T follicular helper cell (primary cell): ENCODE results near the gene OR4F15.
"Not testable (repeated sequence)": the region's sequence is repeated elsewhere in the genome, so short reads cannot be mapped to it uniquely, and the experiment has no call there.

Experiments used
- DNase-seq: peaks from one replicate; pipeline ENCODE4 v3.0.0-alpha.2; 2020; ENCODE audit warnings: low read depth
- total RNA-seq, 2 experiments: gene quantifications; one replicate each; lab custom pipeline; 2026; lab: John Stamatoyannopoulos, UW

Gene OR4F15, protein sequence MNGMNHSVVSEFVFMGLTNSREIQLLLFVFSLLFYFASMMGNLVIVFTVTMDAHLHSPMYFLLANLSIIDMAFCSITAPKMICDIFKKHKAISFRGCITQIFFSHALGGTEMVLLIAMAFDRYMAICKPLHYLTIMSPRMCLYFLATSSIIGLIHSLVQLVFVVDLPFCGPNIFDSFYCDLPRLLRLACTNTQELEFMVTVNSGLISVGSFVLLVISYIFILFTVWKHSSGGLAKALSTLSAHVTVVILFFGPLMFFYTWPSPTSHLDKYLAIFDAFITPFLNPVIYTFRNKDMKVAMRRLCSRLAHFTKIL
- 0 reads per million in 2 experiments for total RNA-seq

DNA sequence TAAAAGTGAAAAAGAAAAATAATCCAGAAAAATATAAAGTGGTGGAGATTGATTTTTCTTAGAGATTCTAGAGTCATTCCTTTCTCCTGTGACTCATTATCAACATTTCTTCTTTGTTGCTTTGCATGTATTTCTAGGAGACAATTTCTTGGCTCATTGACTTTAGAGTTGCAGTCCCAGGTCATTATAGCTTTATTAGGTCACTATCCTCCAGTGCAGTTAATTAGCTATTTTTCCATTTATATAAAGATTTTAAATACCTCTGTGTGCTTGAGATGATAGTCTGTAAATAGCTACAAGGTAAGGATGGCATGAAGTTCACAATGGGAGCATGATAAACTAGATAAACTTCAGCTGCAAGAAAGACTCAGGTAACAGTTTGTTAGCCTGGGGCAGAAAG is at the start of gene OR4F15:
TSS of gene OR4F15 (plus strand) at position 301 of the 400 bp plus-strand sequence. CDS start 5,985 bp downstream, outside the sequence.
- no peak for DNase-seq

DNA sequence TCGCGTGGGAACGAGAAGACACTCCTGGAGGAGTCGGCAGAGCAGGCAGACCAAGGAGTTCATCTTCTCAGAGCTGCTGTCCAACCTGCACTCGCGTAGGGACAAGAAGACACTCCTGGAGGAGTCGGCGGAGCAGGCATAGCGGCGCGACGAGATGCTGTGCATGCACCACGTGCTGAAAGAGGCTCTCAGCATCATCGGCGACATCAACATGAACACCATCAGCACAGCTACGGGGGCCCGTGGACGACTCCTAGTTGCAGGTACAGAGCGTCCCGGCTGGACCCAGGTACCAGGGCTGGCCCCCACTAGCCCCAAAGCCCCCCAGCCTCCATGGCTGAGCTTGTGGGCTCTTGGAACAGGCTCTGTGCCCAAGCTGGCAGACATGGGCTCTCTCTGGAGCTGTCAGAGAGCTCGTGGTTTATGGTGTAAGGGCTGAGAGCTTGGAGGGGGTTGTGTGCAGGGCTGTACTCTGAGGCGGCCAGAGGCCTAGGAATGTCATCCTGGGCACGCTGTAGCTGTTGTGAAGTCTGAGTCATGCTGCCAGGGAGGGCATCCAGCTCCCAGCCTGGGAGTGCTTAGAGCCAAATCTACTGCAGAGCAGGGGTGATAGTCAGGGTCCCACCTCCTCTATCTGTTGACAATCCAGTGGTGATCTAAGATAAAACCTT is 47.2 kb upstream of the OR4F15 start:
- DNase-seq = not testable (repeated sequence)

DNA sequence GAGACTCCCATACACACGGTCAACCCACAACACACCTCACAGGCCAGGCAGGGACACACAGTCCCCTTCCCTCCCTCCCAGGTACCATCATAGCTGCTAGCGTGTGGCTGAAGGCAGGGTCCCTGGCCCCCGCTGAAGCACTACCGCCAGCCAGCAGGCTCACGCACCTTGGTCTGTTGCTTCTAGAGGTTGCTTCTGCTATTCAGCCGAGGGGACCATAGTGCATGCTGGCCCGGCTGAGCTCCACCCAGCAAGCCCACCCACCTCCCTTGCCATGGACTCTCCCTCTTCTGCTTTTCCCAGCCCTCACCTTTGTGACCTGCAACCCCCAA is 46.7 kb upstream of the OR4F15 start:
- not testable (repeated sequence) for DNase-seq

DNA sequence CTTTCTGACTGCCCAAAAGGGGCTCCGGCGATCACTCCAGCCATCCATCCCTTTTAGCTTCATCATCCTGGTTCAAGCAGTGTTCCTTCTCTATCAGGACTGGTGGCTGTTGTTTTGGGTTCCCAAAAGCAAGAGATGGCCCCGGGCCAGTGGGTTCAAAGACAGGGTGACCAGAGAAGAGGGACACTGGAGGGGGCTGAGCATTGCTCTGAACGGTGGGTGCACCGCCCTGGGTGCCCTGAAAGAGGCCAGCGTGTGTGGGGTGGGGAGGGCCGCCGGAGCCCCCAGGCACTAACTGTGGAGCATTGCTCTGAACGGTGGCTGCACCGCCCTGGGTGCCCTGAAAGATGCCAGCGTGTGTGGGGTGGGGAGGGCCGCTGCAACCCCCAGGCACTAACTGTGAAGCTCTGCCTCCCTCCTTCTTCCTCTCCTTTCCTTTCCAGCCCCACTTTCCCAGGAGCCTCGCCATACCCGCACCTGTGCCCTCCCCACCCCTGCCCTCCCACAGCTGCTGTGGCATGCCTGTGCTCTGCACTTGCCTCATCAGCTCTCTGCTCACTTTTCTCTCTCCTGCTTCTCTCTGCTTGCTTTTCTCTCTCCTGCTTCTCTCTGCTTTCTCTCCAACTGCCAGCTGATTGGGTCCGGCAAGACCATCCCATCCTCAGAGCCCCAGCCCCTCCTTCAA is 46.1 kb upstream of the OR4F15 start:
- DNase-seq = no peak

DNA sequence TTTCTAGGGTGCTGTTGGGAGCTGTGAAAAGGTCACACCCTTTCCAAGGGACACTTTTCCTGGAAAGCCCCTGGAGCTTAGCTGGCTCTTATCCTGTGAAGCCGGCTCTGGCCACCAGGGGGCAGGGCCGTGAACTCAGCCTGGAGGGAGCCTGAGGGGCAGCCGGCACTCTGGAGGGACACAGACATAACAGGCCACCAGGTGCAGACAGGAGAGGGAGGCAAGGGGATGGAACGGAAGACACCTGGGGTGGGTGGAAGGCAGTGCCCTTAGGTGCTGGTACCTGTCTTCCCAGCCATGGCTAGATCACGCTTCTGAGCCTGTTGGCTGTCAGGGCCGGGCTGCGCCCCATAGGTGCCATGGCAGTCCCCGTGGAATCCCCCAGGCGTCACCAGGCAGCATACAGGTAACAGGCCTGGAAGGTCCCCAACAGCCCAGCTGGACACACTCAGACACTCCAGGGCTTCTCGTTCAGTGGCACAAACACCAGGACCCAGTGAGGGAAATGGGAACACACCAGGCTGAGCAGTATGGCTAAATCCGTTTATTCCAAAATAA is 44.8 kb upstream of the OR4F15 start:
- not testable (repeated sequence) for DNase-seq

DNA sequence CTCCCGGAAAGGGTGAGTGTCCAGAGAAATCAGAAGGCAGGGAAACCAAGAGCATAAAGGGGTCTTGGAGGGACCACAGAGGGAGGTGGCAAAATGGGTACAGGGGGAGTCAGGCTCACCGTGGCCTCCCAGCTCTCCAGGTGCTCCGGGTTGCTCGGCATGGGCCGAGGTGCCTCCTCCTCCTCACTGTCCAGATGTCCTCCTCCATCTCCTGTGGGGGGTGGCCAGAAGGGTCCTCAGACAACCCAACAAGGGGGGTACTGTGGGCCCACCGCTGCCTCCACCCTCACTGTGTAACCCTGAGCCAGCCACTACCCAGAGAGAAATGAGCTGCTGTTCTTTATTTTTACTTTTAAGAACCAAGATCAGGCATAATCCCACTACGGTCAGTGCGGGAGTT is 39.1 kb upstream of the OR4F15 start:
- DNase-seq = no peak

DNA sequence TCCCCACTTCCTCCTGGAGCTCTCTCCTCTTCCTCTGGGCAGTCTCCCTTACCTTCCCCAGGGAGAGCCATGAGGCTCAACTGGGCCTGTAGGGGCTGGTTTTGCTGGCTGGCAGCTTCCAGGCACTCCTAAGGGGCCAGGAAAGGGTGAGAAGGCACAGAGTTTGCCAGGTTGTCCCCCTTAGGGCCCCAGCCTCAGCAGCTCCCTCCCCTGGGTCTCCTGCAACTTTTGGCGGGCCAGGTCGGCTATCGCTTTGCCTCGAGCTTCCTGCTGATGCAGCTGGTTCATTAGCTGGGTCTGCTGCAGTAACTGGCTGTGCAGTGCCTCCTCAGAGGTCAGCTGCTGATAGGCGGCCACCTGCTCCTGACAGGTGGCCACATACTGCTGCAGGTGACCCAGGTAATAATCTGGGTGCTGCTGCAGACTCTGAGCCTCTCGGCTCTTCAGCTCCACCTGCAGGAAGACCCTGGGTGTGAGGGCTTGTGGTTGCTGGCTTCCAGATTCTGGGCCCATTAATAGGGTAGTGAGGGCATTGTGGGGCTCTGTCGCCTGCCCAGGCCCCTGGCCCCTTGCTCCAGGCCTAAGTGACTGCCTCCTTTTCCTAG is 38.4 kb upstream of the OR4F15 start:
- DNase-seq = no peak

DNA sequence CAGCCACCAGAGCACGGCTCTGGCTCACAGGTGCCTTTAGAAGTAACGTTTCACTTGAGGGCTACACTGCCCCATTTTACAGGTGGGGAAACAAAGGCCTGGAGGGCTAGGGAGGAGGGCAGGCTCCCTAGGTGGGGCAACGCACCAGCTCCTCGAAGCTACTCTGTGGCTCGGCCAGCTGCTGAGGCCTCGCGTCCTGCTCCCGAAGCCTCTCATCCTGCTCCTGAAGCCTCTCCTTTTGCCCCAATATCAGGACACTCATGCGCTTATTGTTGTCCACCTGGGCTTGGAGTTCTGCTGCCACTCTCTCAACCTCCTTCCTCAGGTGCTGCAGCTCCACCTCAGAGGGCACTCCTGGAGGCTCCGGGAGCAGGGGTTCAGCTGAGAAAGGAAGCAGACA is 36.9 kb upstream of the OR4F15 start:
- no peak for DNase-seq

DNA sequence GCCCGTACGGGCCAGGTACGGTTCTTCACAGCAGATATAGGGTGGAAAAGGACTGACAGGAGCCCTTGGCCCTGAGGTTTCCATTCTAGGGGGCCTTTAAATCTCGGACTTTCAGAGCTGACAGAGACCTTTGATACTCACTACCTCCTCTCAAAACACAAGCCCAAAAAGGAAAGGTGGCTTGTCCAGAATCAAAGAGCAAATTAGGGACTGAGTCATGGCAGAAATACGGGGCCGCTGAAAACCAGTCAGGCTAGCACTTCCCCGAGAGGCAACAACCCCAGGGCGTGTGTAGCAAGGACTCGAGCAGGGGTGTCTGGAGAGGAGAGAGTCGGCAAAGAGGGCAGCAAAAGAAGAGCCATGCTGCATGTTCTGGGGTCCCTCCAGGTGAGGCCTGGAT is 33.4 kb upstream of the OR4F15 start:
- not testable (repeated sequence) for DNase-seq

DNA sequence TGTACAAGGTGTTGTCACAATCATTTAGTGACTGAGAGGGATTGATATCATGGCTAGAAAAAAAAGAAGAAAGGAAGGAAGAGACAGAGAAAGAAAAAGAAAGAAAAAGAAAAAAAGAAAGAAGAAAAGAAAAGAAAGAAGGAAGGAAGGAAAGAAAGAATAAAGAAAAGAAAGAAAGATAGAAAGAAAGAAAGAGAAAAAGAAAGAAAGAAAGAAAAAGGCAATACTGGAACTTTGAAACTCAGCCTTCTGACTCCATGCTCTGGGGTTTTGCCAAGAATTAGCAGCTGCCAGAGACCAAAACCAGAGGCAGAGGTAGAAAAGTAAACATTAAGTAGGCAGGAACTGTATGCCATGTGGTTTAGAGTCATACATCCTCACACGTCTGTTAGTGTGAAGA is 31.8 kb upstream of the OR4F15 start:
- not testable (repeated sequence) for DNase-seq

DNA sequence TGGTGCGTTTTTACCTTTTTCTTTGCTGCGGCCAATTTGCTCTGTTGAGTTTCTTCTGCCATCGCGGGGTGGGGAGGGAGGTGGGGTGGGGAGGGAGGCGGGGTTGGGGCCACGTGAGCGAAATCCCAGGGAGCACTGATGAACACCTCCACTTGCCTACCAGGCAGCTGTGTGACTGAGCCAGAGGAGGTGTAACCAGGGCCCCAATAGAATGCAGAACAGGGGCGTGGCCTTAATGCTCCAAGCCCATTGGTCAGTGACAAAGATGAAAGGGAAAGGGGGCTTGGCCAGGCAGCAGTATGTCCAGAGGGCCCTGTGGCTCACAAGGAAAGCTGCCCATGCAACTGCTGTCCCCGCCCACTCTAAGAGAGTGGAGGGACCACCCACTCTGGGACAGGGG is 30.1 kb upstream of the OR4F15 start:
- no peak for DNase-seq

DNA sequence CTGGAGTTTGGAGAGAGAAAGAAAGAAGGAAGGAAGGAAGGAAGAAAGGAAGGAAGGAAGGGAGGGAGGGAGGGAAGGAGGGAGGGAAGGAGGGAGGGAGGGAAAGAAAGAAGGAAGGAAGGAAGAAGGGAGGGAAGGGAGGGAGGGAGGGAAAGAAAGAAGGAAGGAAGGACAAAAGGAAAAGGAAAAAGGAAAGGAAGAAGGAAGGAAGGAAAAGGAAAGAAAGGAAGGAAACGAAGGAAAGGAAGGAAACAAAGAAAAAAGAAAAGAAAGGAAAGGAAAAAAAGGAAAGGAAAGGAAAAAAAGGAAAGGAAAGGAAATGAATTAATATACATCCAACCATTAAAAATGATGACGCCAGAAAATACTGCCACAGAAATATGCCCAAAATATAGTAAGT is 27.4 kb upstream of the OR4F15 start:
- no peak for DNase-seq

DNA sequence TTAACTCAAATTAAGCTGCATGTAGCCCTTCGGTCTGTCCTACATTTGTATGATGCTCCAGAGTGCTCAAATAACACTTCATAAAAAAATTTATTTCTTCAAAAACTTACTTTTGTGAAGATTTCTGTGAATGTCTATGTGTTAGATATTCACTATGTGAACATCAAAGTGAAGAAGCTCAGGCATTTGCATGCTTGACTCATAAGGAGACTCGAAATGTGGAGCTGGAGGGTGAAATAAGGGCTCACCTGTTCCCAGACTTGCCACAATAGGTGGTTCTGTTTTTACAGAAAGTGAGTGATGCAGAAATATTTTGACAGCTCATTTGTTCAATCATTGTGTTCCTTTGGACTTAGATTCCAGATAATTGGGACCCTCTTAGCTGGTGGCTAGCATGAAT is 25.6 kb upstream of the OR4F15 start:
- not testable (repeated sequence) for DNase-seq

DNA sequence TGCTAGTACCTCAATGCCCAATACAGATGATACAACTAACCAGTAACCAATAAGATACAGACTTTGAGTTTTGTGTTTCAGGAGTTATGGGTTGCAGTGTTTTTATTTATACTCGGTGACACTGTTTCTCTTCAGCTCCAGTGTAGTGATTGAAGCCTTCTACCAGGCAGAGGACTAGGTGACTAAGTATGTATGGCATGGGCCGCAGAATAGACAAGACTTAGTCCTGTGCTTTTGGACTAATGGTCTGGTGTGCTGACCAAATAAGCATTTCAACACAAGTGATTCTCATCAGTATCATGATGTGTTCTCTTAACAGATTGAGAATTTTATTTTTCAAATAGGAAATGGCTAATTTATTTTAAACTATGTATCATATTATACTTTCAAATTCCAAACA is 24.0 kb upstream of the OR4F15 start:
- not testable (repeated sequence) for DNase-seq

DNA sequence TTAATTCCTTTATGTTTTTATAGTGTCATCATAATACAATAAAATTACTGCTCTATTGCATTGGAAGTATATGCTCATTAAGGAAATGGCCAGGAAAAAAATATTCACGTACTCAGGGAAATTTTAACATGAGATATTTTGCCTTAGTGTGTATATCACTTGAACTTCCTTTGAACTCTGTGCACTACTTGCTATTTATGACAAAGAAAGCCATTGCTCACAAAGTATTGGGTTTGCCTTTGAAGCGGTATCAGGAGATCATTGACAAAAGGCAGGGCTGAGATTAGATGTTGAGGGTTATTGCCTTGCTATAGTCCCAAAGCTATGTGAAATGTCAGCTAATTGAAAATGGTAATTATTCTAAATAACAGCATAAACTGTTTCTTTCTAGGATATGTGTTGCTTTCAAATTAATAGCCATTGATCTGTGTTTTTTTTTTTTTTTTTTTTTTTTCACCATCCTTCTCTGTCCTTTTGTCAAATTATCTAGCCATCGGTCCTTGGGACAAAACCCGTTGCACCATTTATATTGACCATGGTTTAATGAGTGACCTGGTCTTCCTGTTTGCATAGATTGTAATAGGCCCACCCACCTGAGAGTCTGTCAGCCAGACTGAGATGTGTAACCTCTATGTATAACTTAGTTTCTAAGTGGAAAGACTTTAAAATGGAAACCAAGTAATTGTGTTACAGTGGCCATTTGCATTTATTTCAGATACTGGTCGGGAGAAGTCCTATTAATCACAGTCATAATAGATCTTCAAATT is 23.3 kb upstream of the OR4F15 start:
- not testable (repeated sequence) for DNase-seq

DNA sequence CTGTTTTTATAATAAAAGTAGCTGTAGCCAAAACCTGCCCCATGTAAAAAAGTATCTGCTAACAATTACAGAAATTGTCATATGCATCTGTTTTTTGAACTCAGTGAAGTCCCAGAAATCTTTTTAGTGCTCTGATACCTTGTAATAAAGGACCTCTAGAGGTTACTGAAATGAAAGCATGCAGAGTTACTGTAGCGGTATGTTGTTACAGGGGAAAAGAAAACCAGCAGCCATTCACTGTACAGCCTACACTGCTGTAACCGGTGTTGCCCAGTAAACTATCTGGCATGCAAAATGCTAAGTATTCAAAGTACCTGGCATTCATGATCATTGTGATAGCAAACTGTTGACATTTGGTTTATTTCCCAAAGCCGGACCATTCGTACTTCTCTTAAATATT is 21.3 kb upstream of the OR4F15 start:
- not testable (repeated sequence) for DNase-seq

DNA sequence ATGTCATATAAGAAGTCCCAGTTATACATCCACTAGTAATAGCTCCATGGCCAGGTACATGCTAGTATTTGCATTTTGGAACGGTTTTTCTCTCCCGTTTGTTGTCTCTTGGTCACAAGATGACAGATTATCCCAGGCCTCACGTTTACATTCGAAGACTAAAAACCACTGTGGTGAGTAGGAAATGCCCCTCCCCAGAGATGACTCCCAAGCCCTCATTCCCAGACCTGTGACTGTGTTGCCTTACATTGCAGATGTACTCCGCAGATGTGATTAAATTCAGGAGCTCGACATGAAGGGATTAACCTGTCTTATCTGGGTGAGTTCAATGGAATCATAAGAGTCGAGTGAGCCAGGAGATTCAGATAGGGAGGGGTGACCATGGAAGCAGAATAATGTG is 18.0 kb upstream of the OR4F15 start:
- DNase-seq = not testable (repeated sequence)

DNA sequence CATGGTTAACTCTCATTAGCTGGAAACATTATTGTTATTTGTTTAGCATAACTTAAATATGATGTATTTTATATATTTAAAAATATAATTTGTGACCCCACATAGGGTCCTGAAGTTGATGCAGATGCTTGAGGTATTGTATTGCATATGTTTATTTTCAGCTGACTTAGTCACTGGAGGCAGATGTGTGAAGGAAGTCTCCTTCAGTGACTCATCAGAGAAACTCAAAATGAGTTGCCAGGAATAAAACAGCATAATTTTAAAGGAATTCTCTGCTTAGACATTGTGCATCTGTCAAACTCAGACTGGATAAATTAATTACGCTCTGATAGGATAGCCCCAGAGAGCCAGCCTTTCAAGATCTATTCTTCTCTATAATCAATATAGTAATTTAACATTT is 16.5 kb upstream of the OR4F15 start:
- no peak for DNase-seq

DNA sequence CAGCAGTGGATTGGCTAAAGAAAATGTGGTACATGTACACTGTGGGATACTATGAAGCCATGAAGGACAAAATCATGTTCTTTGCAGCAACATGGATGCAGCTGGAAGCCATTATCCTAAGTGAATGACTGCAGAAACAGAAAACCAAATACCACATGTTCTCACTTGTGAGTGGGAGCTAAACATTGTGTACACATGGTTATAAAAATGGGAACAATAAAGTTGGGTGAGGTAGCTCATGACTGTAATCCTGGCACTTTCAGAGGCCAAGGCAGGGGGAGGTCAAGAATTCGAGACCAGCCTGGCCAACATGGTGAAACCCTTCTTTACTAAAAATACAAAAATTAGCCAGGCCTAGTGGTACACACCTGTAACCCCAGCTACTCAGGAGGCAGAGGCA is 12.3 kb upstream of the OR4F15 start:
- DNase-seq = no peak

DNA sequence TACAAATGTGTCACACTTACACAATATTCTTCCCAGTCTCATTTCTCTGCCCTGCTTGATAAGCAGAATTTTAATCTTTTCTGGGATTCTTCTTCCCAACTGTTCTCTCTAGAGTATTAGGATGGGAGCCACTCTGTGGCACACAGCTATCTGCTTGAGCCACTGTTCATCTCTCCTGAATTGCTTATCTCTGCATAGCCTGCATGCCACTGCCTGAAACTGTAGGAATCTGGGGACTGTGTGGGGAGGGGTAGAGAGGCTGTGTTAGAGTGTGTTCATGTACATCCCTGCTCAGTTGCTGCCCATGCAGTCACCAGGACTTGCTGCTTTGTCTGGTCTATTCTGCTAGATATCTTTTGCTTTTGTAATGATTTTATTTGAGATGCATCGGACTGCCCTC is 11.0 kb upstream of the OR4F15 start:
- no peak for DNase-seq

DNA sequence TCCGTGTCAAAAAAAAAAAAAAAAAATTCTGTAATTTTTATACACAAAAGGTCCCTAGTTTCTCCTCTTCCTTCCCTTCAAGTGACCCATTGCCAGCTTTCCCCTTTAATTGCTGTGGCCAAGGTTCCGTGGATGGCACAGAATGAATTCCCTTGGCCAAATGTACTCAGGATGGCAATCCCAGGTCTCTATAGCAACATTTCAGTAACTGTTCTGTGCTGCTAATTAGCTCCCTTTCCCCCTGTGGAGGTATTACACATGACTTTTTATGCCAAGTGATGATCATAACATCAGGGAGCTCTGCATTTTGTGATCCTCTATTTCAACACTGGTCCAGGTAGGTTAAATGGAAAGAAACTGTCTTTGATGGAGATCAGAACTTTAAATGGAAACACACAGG is 8.8 kb upstream of the OR4F15 start, which contains the start of gene OR4F6:
TSS of gene OR4F6 (plus strand) at position 301 of the 400 bp plus-strand sequence. CDS start 2,211 bp downstream, outside the sequence.
- no peak for DNase-seq
